SHP77 treated with DMSO at 0.1 percent for 48 hours (cell line): ENCODE data around the gene ADD3.
"Not testable (repeated sequence)": the region's sequence is repeated elsewhere in the genome, so short reads cannot be mapped to it uniquely, and the experiment has no call there.

ENCODE experiments used
- DNase-seq: peaks from one replicate; lab custom pipeline; 2025; lab: John Stamatoyannopoulos, UW

ADD3 gene

GRCh38 chr10:110035070-110035921 is 27.5 kb downstream of the ADD3 start:
- DNase-seq = no peak

DNA sequence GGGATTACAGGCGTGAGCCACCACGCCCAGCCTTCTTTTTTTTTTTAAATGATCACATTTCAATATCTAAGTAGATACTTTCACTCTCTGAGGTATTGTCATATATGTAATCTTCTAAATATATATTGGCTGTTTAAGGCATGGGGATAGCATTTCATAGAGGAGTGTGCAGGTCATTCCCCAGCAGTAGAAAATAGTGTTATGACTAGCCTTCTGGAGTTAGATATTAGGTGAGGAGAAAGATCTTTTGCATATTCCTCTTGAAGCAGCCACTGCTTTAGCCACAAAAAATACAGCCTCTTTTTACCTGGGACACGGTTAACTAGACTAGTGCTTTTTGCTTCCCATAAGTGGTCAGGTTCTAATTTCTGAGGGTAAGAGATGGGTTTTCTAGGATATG is 28.9 kb downstream of the ADD3 start:
- no peak for DNase-seq

DNA sequence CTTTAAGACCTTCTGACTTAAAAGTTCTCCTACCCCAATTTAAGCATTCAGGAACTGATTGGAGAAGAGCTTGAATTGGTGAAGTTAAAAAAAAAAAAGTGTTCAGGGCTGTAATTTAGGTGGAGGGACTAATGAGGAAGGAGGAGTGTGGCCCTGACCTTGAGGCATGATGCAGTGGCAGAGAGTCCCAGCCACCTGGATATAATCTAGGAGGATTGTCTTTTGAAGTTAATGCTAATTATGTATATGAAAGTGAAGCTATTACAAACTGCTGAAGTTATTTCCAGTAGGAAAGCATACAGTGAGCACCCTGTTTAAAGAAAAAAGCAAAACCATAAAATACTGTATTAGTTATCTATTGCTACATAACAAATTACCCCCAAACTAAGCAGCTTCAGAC is 31.5 kb downstream of the ADD3 start:
- DNase-seq = no peak

DNA sequence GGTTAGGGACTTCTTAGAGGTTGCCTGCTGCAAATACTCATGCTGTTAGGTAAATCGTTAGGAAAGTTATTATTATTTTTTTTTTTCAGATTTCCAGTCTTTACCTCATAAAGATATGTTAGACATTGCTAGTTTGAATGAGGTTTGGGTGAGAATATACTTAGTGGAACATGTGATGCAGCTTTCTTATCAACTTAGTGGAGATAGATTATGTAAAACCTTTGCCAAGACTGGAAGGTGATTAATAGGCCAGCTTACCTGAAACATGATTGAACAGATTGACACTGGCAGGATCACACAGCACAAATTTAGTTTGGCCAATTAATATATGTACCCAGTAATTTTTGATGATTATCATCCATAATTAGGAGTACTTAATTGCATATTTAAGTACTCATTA is 32.3 kb downstream of the ADD3 start:
- DNase-seq = no peak

GRCh38 chr10:110040767-110041478 is 33.1 kb downstream of the ADD3 start:
- no peak for DNase-seq

GRCh38 chr10:110041479-110041829 is 33.7 kb downstream of the ADD3 start:
- no peak for DNase-seq

GRCh38 chr10:110042181-110042580 is 34.4 kb downstream of the ADD3 start:
- DNase-seq = no peak

GRCh38 chr10:110042891-110043290 is 35.1 kb downstream of the ADD3 start:
- DNase-seq = no peak

GRCh38 chr10:110044681-110045080 is 36.9 kb downstream of the ADD3 start:
- DNase-seq = no peak

- no peak for DNase-seq
Observed at GRCh38 chr10:110045772-110046171, 38.0 kb downstream of the ADD3 start.

DNA sequence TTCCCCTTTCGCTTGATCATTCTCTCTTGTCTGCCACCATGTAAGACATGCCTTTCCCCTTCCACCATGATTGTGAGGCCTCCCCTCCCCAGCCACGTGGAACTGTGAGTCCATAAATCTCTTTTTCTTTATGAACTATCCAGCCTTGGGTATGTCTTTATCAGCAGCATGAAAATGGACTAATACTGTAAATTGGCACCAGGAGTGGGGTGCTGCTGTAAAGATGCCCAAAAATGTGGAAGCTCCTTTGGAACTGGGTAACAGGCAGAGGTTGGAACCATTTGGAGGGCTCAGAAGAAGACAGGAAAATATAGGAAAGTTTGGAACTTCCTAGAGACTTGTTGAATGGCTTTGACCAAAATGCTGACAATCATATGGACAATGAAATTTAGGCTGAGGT is 40.4 kb downstream of the ADD3 start:
- not testable (repeated sequence) for DNase-seq

GRCh38 chr10:110048781-110049180 is 41.0 kb downstream of the ADD3 start:
- DNase-seq = no peak

DNA sequence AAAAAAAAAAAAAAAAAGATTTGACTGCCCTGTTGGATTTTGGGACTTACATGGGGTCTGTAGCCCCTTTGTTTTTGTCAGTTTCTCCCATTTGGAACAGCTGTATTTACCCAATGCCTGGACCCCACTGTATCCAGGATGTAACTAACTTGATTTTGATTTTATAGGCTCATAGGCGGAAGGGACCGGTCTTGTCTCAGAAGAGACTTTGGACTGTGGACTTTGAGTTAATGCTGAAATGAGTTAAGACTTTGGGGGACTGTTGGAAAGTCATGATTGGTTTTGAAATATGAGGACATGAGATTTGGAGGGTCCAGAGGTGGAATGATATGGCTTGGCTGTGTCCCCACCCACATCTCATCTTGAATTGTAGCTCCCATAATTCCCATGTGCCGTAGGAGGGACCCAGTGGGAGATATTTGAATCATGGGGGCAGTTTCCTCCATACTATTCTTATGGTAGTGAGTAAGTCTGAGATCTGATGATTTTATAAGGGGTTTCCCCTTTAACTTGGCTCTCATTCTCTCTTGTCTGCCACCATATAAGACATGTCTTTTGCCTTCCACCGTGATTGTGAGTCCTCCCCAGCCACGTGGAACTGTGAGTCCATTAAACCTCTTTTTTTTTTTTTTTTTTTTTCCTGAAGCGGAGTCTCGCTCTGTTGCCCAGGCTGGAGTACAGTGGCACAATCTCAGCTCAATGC is 42.3 kb downstream of the ADD3 start:
- DNase-seq = not testable (repeated sequence)

DNA sequence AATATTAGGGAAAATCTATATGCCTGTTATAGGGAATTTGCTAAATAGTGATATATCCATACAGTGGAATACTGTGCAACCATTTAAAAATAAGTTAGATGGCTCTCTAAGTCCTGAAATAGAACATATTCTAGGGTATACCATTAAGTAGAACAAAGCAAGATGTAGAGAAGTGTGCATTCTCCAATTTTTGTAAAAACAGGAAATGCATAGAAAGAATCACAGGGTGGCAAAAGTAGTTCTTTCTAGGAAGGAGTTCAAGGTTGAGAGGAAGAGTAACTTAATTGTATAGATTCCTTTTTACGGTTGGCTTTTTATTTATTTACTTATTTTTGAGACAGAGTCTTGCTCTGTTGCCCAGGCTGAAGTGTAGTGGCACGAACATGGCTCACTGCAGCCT is 43.7 kb downstream of the ADD3 start:
- DNase-seq = no peak

DNA sequence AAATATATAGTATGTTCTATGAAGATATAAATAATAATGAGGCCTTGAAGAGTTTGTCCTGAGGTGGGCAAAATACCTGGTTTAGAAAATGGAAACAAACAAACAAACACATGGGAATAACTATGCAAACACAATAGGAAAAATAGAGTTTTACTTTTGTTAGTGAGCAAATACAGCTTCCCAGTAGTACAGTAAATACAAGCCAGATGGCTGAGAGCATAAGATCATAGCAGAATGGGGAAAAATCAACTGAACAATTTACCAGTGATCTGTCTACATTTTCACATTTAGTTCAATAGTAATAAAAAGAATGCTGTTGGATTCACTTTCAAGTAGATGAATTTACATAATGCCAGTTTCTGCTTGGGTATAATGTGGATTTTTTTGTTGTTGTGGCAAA is 45.1 kb downstream of the ADD3 start:
- DNase-seq = no peak

- no peak for DNase-seq
Observed at GRCh38 chr10:110056822-110057221, 49.0 kb downstream of the ADD3 start.

- DNase-seq = no peak
Observed at GRCh38 chr10:110057456-110057855, 49.7 kb downstream of the ADD3 start.

DNA sequence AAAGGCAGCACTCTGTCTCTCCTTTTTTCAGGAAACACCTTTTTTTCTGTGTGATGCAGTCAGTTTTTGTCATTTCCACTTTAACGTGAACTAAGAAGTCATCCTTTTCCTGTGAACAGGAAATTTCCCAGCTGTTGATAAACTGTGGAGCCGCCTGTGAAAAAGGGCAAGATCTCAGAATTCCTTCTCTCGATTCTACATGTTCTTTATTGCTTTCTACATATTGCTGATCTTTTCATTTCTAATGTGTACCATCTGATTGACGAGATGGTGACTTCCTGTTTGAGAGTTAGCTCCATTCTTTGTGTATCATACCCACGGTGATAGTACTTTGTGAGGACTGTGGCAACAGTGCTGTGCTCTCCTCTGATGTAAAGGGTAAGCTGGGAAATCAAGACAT is 50.4 kb downstream of the ADD3 start:
- DNase-seq = no peak

GRCh38 chr10:110059925-110060324 is 52.1 kb downstream of the ADD3 start:
- no peak for DNase-seq

- no peak for DNase-seq
Observed at GRCh38 chr10:110061687-110062086, 53.9 kb downstream of the ADD3 start.

DNA sequence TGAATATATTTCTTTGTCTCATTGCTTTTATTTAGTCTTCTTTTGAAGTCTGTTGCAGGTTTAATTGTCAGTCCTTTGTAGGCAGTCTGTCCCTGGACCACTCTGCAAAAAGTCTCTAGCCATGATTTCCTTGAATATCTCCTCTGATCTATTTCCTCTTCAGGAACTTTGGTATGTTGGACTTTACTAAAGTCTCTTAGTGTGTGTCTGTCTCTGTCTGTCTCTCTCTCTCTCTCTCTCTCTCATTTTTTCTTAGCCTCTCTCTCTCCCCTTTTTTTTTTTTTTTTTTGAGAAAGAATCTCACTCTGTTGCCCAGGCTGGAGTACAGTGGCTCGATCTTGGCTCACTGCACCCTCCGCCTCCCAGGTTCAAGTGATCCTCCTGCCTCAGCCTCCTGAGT is 57.5 kb downstream of the ADD3 start:
- no peak for DNase-seq

- DNase-seq = no peak
Observed at GRCh38 chr10:110067960-110068770, 60.4 kb downstream of the ADD3 start.
